Neural cell (in vitro differentiated cells): ENCODE data around the gene IFT122. TPM values are rescaled to one million over a fixed set of nuclear protein-coding genes. Genes with fewer than 3 reads are reported as not detected.

ENCODE experiments used
- H2AFZ ChIP-seq: fragments of 200-600, 300-800 bp; sonication (generic), shearing (Covaris generic); 2 replicates; pipeline ENCODE4 v1.6.0; 2014; ENCODE audit warnings: low read depth, mild to moderate bottlenecking, antibody characterized with exemption, low read length, moderate library complexity
- H3F3A ChIP-seq: fragments of 200-600 bp; shearing (Covaris generic); 2 replicates; pipeline ENCODE4 v1.6.1; 2016; ENCODE audit warnings: mild to moderate bottlenecking, moderate library complexity, mixed read lengths, antibody characterized with exemption, low read length; ENCODE audit not compliant: insufficient read depth, poor library complexity, severe bottlenecking
- H3K27ac ChIP-seq: fragments of 200-600, 300-800 bp; sonication (generic), shearing (Covaris generic); 2 replicates; pipeline ENCODE4 v1.5.1; 2014; ENCODE audit warnings: mild to moderate bottlenecking, low read length, moderate library complexity
- H3K27me3 ChIP-seq: fragments of 300-800, 200-600 bp; sonication (generic), shearing (Covaris generic); 2 replicates; pipeline ENCODE4 v1.6.0; 2014; ENCODE audit warnings: mild to moderate bottlenecking, low read depth, low read length, moderate library complexity; ENCODE audit not compliant: insufficient read depth
- H3K36me3 ChIP-seq: fragments of 300-800, 200-600 bp; sonication (generic), shearing (Covaris generic); 2 replicates; pipeline ENCODE4 v1.5.1; 2014; ENCODE audit warnings: mild to moderate bottlenecking, antibody characterized with exemption, low read length, moderate library complexity; ENCODE audit not compliant: insufficient read depth
- H3K4me2 ChIP-seq: fragments of 300-800, 200-600 bp; sonication (generic), shearing (Covaris generic); 2 replicates; pipeline ENCODE4 v1.6.0; 2014; ENCODE audit warnings: mild to moderate bottlenecking, low read length
- H3K4me3 ChIP-seq: fragments of 300-800, 200-600 bp; sonication (generic), shearing (Covaris generic); 2 replicates; pipeline ENCODE4 v1.5.1; 2014; ENCODE audit warnings: mild to moderate bottlenecking, low read length, moderate library complexity
- H3K79me2 ChIP-seq: fragments of 200-600 bp; shearing (Covaris generic); replicated peaks from 2 replicates; pipeline ENCODE4 v1.6.0; 2014; ENCODE audit warnings: mild to moderate bottlenecking, low read length, moderate library complexity; ENCODE audit not compliant: insufficient read depth
- H3K9ac ChIP-seq: fragments of 300-800, 200-600 bp; sonication (generic), shearing (Covaris generic); 2 replicates; pipeline ENCODE4 v1.6.1; 2016; ENCODE audit warnings: mild to moderate bottlenecking, low read length, mixed read lengths
- H3K9me2 ChIP-seq: fragments of 200-600 bp; shearing (Covaris generic); 2 replicates; pipeline ENCODE4 v1.6.1; 2016; ENCODE audit warnings: mild to moderate bottlenecking, low read length, mixed read lengths; ENCODE audit not compliant: insufficient read depth
- H3K9me3 ChIP-seq: fragments of 200-600, 300-800 bp; sonication (generic), shearing (Covaris generic); 2 replicates; pipeline ENCODE4 v1.6.1; 2016; ENCODE audit warnings: mild to moderate bottlenecking, mixed run types, low read length, moderate library complexity, mixed read lengths
- H4K20me1 ChIP-seq: fragments of 200-600 bp; shearing (Covaris generic); 2 replicates; pipeline ENCODE4 v1.6.1; 2016; ENCODE audit warnings: mild to moderate bottlenecking, mixed run types; ENCODE audit not compliant: insufficient read depth
- CTCF ChIP-seq: fragments of 450-650 bp; IDR thresholded peaks from 2 replicates; pipeline ENCODE4 v1.5.1; 2014; ENCODE audit warnings: antibody characterized with exemption, mild to moderate bottlenecking, moderate library complexity; ENCODE audit not compliant: poor library complexity, severe bottlenecking
- EP300 ChIP-seq: fragments of 450-650 bp; conservative IDR thresholded peaks from 2 replicates; pipeline ENCODE4 v1.6.1; 2014; ENCODE audit warnings: antibody characterized with exemption, mild to moderate bottlenecking, moderate library complexity; ENCODE audit not compliant: poor library complexity, severe bottlenecking
- EZH2 ChIP-seq: fragments of 200-600, 300-800 bp; shearing (Covaris generic), sonication (generic); IDR thresholded peaks from 2 replicates; pipeline ENCODE4 v1.6.1; 2014; ENCODE audit warnings: antibody characterized with exemption, low read length, borderline replicate concordance, mild to moderate bottlenecking; ENCODE audit not compliant: insufficient read depth, poor library complexity, severe bottlenecking
- MXI1 ChIP-seq: fragments of 450-650 bp; conservative IDR thresholded peaks from 2 replicates; pipeline ENCODE4 v1.6.1; 2014; ENCODE audit warnings: antibody characterized with exemption, mild to moderate bottlenecking; ENCODE audit not compliant: poor library complexity, severe bottlenecking
- POLR2AphosphoS5 ChIP-seq: IDR thresholded peaks from 2 replicates; pipeline ENCODE4 v1.6.1; 2012
- RAD21 ChIP-seq: fragments of 450-650 bp; conservative IDR thresholded peaks from 2 replicates; pipeline ENCODE4 v1.6.1; 2014; ENCODE audit warnings: antibody characterized with exemption, mild to moderate bottlenecking, moderate library complexity
- REST ChIP-seq: IDR thresholded peaks from 2 replicates; pipeline ENCODE4 v1.6.1; 2012; ENCODE audit warnings: borderline replicate concordance
- SMC3 ChIP-seq: fragments of 450-650 bp; conservative IDR thresholded peaks from 2 replicates; pipeline ENCODE4 v1.6.1; 2014; ENCODE audit warnings: antibody characterized with exemption, mild to moderate bottlenecking, moderate library complexity; ENCODE audit not compliant: poor library complexity
- TAF1 ChIP-seq: IDR thresholded peaks from 2 replicates; pipeline ENCODE4 v1.6.1; 2012; ENCODE audit warnings: low read depth
- polyA plus RNA-seq: library from polyadenylated mRNA; depleted of rRNA; stranded (reverse); fragments of >200 nt; gene quantifications from 2 replicates; pipeline ENCODE4 v1.2.3, GENCODE V29; 2014

Gene IFT122
- polyA plus RNA-seq, 1 donor from 2014 or later: 28.3 TPM

GRCh38 chr3:129440618-129441190 is 680 bp downstream of the IFT122 start:
- H4K20me1 ChIP-seq: no peaks in the 10 kb centered on the region
- peak overlapping the region; percentile 89 for H3K9ac ChIP-seq
- no peaks in the 10 kb centered on the region for H3F3A ChIP-seq
- H3K9me2 ChIP-seq: no peaks in the 10 kb centered on the region
- H3K4me2 ChIP-seq: peak overlapping the region; percentile 65
- H3K27me3 ChIP-seq: no peaks in the 10 kb centered on the region
- peak overlapping the region; percentile 88 for H2AFZ ChIP-seq
- H3K9me3 ChIP-seq: no peaks in the 10 kb centered on the region
- H3K4me3 ChIP-seq: peak overlapping the region; percentile 88
- peaks cover 4% of the 10 kb centered on the region for H3K36me3 ChIP-seq
- peak overlapping the region; percentile 90 for H3K27ac ChIP-seq
- TF ChIP-seq EP300 (peak; percentile 4), CTCF (no peak)
- H3K79me2 ChIP-seq: peaks cover 24% of the 10 kb centered on the region

DNA sequence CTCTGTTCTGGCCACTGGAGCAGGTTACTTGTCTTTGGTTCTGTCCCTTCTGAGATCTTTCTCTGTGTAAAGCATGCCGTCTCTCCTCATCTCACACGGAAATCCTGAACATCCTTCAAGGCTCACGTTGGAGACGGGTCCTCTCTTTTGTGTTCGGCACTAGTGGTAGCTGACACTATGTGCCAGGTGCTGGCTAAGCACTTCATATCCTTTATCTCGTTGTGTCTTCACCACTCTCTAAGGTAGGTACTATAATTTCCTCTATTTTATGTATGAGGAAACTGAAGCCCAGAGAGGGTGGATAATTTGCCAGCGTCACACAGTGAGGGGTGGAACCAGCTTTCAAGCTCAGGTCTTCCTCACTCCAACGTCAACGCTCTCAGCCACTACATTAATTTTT is 1.2 kb downstream of the IFT122 start:
- Histone ChIP-seq H3K9ac (peak overlapping the region; percentile 89), H3K27me3 (no peaks in the 10 kb centered on the region), H3K79me2 (peaks cover 24% of the 10 kb centered on the region), H2AFZ (no peak overlapping the region), H3K36me3 (peaks cover 4% of the 10 kb centered on the region), H3K9me3 (no peaks in the 10 kb centered on the region), H3K27ac (peak overlapping the region; percentile 90), H4K20me1 (no peaks in the 10 kb centered on the region), H3F3A (no peaks in the 10 kb centered on the region), H3K9me2 (no peaks in the 10 kb centered on the region), H3K4me3 (peak overlapping the region; percentile 88), H3K4me2 (peak overlapping the region; percentile 65)
- TF ChIP-seq POLR2AphosphoS5: no peak
- no peak for TF ChIP-seq SMC3
- no peak for TF ChIP-seq MXI1

GRCh38 chr3:129441782-129442181 is 1.8 kb downstream of the IFT122 start:
- Histone ChIP-seq H3K9me3 (no peaks in the 10 kb centered on the region), H3K4me2 (no peak overlapping the region), H3K27me3 (no peaks in the 10 kb centered on the region), H3K9me2 (no peaks in the 10 kb centered on the region), H3K9ac (no peak overlapping the region), H4K20me1 (no peaks in the 10 kb centered on the region), H3F3A (no peaks in the 10 kb centered on the region), H3K79me2 (peaks cover 24% of the 10 kb centered on the region), H2AFZ (no peak overlapping the region), H3K36me3 (peaks cover 4% of the 10 kb centered on the region), H3K4me3 (peak overlapping the region; percentile 88), H3K27ac (no peak overlapping the region)
- no peak for TF ChIP-seq EP300
- no peak for TF ChIP-seq MXI1
- no peak for TF ChIP-seq TAF1
- TF ChIP-seq POLR2AphosphoS5: no peak
- no peak for TF ChIP-seq REST
- TF ChIP-seq RAD21: no peak
- TF ChIP-seq SMC3: no peak
- no peak for TF ChIP-seq EZH2
- TF ChIP-seq CTCF: no peak
